HG03135 (cell line): ENCODE results near the gene SERPINA1.
"Not testable (repeated sequence)": the region's sequence is repeated elsewhere in the genome, so short reads cannot be mapped to it uniquely, and the experiment has no call there.

Source experiments
- ATAC-seq: cut with Tn5 transposase; IDR thresholded peaks from one replicate; pipeline ENCODE4 v1.9.1; 2021; ENCODE audit warnings: mild to moderate bottlenecking, moderate library complexity; ENCODE audit not compliant: unreplicated experiment

The SERPINA1 gene

GRCh38 chr14:94372021-94372605 lies 16.3 kb downstream of the SERPINA1 start:
- ATAC-seq: no peak

GRCh38 chr14:94370524-94370910 lies 17.9 kb downstream of the SERPINA1 start:
- no peak for ATAC-seq

GRCh38 chr14:94369766-94370523 lies 18.5 kb downstream of the SERPINA1 start:
- not testable (repeated sequence) for ATAC-seq

- ATAC-seq: no peak
Observed at GRCh38 chr14:94368956-94369355, 19.4 kb downstream of the SERPINA1 start.

- no peak for ATAC-seq
Observed at GRCh38 chr14:94368243-94368590, 20.2 kb downstream of the SERPINA1 start.

- no peak for ATAC-seq
Observed at GRCh38 chr14:94367347-94368242, 20.8 kb downstream of the SERPINA1 start.

- ATAC-seq: no peak
Observed at GRCh38 chr14:94366146-94366915, 22.1 kb downstream of the SERPINA1 start, which contains the start of gene SERPINA2. Gene SERPINA2, minus strand, starts transcription at chr14:94366698.

GRCh38 chr14:94365624-94366023 lies 22.8 kb downstream of the SERPINA1 start:
- no peak for ATAC-seq

- ATAC-seq: no peak
Observed at GRCh38 chr14:94364964-94365363, 23.4 kb downstream of the SERPINA1 start.

- no peak for ATAC-seq
Observed at GRCh38 chr14:94364037-94364436, 24.4 kb downstream of the SERPINA1 start.

- no peak for ATAC-seq
Observed at GRCh38 chr14:94363151-94363624, 25.2 kb downstream of the SERPINA1 start.

- ATAC-seq: no peak
Observed at GRCh38 chr14:94362614-94363133, 25.7 kb downstream of the SERPINA1 start.

GRCh38 chr14:94361682-94362081 lies 26.7 kb downstream of the SERPINA1 start:
- no peak for ATAC-seq

- no peak for ATAC-seq
Observed at GRCh38 chr14:94360945-94361565, 27.3 kb downstream of the SERPINA1 start.

GRCh38 chr14:94357166-94357565 lies 31.2 kb downstream of the SERPINA1 start:
- ATAC-seq: no peak

- no peak for ATAC-seq
Observed at GRCh38 chr14:94356379-94357056, 31.9 kb downstream of the SERPINA1 start.

GRCh38 chr14:94355191-94355794 lies 33.1 kb downstream of the SERPINA1 start:
- no peak for ATAC-seq

GRCh38 chr14:94354638-94355185 lies 33.7 kb downstream of the SERPINA1 start:
- no peak for ATAC-seq

- not testable (repeated sequence) for ATAC-seq
Observed at GRCh38 chr14:94354190-94354589, 34.2 kb downstream of the SERPINA1 start.
